HepG2 (cell line): ENCODE data around the gene PFN1. TPM values are rescaled to one million over a fixed set of nuclear protein-coding genes. Genes with fewer than 3 reads are reported as not detected.

ENCODE experiments used
- CHD4 ChIP-seq: fragments of 200-600 bp; sonication (generic); IDR thresholded peaks from 2 replicates; pipeline ENCODE4 v1.7.0; 2017; ENCODE audit warnings: mild to moderate bottlenecking, low read length, borderline replicate concordance
- DNMT3B ChIP-seq: conservative IDR thresholded peaks from 2 replicates; pipeline ENCODE4 v1.6.1; 2016; ENCODE audit warnings: missing biosample characterization, control low read depth
- FOSL1 ChIP-seq: sonication (generic); formaldehyde crosslinking; IDR thresholded peaks from 2 replicates; pipeline ENCODE4 v1.9.0; 2021; ENCODE audit warnings: missing genetic modification reagents, borderline replicate concordance
- FOSL2 ChIP-seq: sonication (generic); formaldehyde crosslinking; IDR thresholded peaks from 2 replicates; pipeline ENCODE4 v1.4.0; 2020; ENCODE audit warnings: missing genetic modification reagents
- MAFG ChIP-seq: sonication (generic); formaldehyde crosslinking; IDR thresholded peaks from 2 replicates; pipeline ENCODE4 v1.5.1; 2020; ENCODE audit warnings: mild to moderate bottlenecking, missing genetic modification reagents
- NCOA2 ChIP-seq: sonication (generic); formaldehyde crosslinking; IDR thresholded peaks from 2 replicates; pipeline ENCODE4 v1.8.0; 2022; ENCODE audit warnings: inconsistent platforms
- NCOR1 ChIP-seq: fragments of 200-600 bp; sonication (generic); IDR thresholded peaks from 2 replicates; pipeline ENCODE4 v1.7.0; 2017; ENCODE audit warnings: antibody characterized with exemption, low read length, borderline replicate concordance
- NR2F6 ChIP-seq, 2 experiments: IDR thresholded peaks; 2 replicates each; pipeline ENCODE4 v1.6.1; 2016; ENCODE audit warnings: antibody characterized with exemption in 1 of 2, mild to moderate bottlenecking in 1 of 2
- SALL2 ChIP-seq: sonication (generic); formaldehyde crosslinking; IDR thresholded peaks from 2 replicates; pipeline ENCODE4 v1.8.1; 2023; ENCODE audit warnings: mild to moderate bottlenecking, missing genetic modification reagents, inconsistent platforms
- SIN3A ChIP-seq: IDR thresholded peaks from 2 replicates; pipeline ENCODE4 v1.6.1; 2011; ENCODE audit warnings: low read depth, mild to moderate bottlenecking, control low read depth, low read length, borderline replicate concordance
- SNRNP70 ChIP-seq: fragments of 200-400 bp; formaldehyde crosslinking; IDR thresholded peaks from 2 replicates; pipeline ENCODE4 v1.6.1; 2017; ENCODE audit warnings: mild to moderate bottlenecking, low read depth, low read length, moderate library complexity
- ZFP82 ChIP-seq: sonication (generic); formaldehyde crosslinking; IDR thresholded peaks from 2 replicates; pipeline ENCODE4 v1.5.1; 2020; ENCODE audit warnings: mild to moderate bottlenecking, missing genetic modification reagents, borderline replicate concordance
- ZNF224 ChIP-seq: sonication (generic); formaldehyde crosslinking; IDR thresholded peaks from 2 replicates; pipeline ENCODE4 v1.5.0; 2020; ENCODE audit warnings: mild to moderate bottlenecking, missing genetic modification reagents
- ZNF451 ChIP-seq: sonication (generic); formaldehyde crosslinking; IDR thresholded peaks from 2 replicates; pipeline ENCODE4 v1.5.0; 2020; ENCODE audit warnings: mild to moderate bottlenecking, missing genetic modification reagents
- ZNF460 ChIP-seq: sonication (generic); formaldehyde crosslinking; IDR thresholded peaks from 2 replicates; pipeline ENCODE4 v1.5.1; 2020; ENCODE audit warnings: missing genetic modification reagents, mild to moderate bottlenecking, borderline replicate concordance
- ZNF75D ChIP-seq: sonication (generic); formaldehyde crosslinking; IDR thresholded peaks from 2 replicates; pipeline ENCODE4 v1.8.1; 2023; ENCODE audit warnings: missing genetic modification reagents, mild to moderate bottlenecking, borderline replicate concordance
- polyA plus RNA-seq, 8 experiments: library from polyadenylated mRNA; depleted of rRNA in 3 of 8; stranded (reverse) in 7 of 8; unstranded in 1 of 8; fragments of >200 nt; fragmentation: Illumina TruSeq in 4 of 8; extraction: Trizol in 4 of 8; gene quantifications; 2 replicates each; pipeline versions ENCODE4 v1.2.1 to v1.2.3, GENCODE V29; 2011 to 2016; ENCODE audit warnings: low read depth in 4 of 8, missing spikeins in 1 of 8, mixed read lengths in 1 of 8; ENCODE audit not compliant: insufficient read depth in 1 of 8
- total RNA-seq, 5 experiments: library from RNA; depleted of rRNA; stranded (reverse); fragments of >200 nt; fragmentation: Illumina TruSeq; extraction: Trizol; gene quantifications; 2 replicates each; pipeline ENCODE4 v1.2.3, GENCODE V29; 2016; ENCODE audit warnings: low read depth in 1 of 5
- TF ChIP-seq, protein P1 (sequence below): sonication (generic); formaldehyde crosslinking; IDR thresholded peaks from 2 replicates; pipeline ENCODE4 v1.5.0; 2020; ENCODE audit warnings: mild to moderate bottlenecking, missing genetic modification reagents, moderate library complexity
- TF ChIP-seq, protein P2 (sequence below), 2 experiments: sonication (generic) in 1 of 2; formaldehyde crosslinking in 1 of 2; IDR thresholded peaks; 2 replicates each; pipeline versions ENCODE4 v1.4.0 to v1.6.1; 2016 to 2020; ENCODE audit warnings: borderline replicate concordance in 1 of 2, low read depth in 1 of 2, mild to moderate bottlenecking in 1 of 2, missing genetic modification reagents in 1 of 2
- TF ChIP-seq, protein P3 (sequence below): sonication (generic); formaldehyde crosslinking; conservative IDR thresholded peaks from 2 replicates; pipeline ENCODE4 v1.4.0; 2020; ENCODE audit warnings: missing genetic modification reagents

PFN1 gene
- total and polyA plus RNA-seq, 2 of the 13 experiments (the other 11 are each of a cell fraction or from before 2014, with no cell fraction given) = 494 to 613 TPM

DNA sequence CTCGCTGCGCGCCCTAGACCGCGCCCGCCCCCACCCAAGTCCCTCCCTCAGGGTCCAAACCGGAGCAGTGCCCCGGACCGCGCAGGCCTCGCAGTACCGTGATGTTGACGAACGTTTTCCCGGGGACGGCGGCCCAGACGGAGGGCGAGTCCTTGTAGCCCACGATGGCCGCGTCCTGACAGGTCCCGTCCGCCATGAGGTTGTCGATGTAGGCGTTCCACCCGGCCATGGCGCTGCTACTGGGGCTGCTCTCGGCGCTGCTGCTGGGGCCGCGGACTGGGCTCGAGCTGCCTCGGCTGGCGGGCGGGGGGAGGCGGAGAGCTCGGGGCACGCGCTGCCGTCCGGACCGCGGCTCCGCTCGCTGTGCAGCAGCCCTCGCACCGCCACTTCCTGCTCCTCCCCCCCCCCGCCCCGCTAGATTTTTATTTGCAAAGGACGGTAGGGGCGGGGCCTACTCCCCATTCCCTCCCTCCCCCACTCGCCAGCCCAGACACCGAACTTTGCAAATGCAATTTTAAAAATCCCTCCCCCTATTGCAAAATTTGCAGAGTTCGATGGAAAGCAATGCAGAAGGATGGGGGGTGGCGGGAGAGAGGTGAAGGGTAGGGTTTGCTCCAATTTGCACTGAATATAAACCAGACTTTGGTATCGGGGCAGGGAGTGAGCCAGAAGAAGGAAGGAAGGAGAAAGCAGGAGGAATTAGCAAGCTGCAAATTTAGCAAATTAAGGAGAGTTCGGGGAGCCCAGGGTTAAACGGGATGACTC, at the start of gene PFN1 (continued):
- TF ChIP-seq, protein P1, sequence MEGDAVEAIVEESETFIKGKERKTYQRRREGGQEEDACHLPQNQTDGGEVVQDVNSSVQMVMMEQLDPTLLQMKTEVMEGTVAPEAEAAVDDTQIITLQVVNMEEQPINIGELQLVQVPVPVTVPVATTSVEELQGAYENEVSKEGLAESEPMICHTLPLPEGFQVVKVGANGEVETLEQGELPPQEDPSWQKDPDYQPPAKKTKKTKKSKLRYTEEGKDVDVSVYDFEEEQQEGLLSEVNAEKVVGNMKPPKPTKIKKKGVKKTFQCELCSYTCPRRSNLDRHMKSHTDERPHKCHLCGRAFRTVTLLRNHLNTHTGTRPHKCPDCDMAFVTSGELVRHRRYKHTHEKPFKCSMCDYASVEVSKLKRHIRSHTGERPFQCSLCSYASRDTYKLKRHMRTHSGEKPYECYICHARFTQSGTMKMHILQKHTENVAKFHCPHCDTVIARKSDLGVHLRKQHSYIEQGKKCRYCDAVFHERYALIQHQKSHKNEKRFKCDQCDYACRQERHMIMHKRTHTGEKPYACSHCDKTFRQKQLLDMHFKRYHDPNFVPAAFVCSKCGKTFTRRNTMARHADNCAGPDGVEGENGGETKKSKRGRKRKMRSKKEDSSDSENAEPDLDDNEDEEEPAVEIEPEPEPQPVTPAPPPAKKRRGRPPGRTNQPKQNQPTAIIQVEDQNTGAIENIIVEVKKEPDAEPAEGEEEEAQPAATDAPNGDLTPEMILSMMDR = no peak
- TF ChIP-seq NCOA2 (no peak), SALL2 (peak; percentile 74), NCOR1 (peak; percentile 83; the same call in 1 of the 2 replicates), ZNF224 (CRISPR knock-in tag) (0 out of 2 replicates have a peak, but pooled peaks have one; percentile 57), DNMT3B (no peak), MAFG (CRISPR knock-in tag) (no peak), CHD4 (peak; percentile 56; the same call in 1 of the 2 replicates), SIN3A (no peak), NR2F6 (IDR thresholded peaks at IDR 0.05) (peak; percentile 42; the same call in 1 of the 2 replicates), NR2F6 (CRISPR knock-in tag; IDR thresholded peaks at IDR 0.05) (no peak; the same call in 1 of the 2 replicates), ZNF75D (CRISPR knock-in tag) (no peak), ZNF460 (CRISPR knock-in tag) (no peak; the same call in 1 of the 2 replicates), ZNF451 (CRISPR knock-in tag) (no peak), FOSL1 (CRISPR knock-in tag) (no peak), ZFP82 (no peak), SNRNP70 (no peak), FOSL2 (no peak)
- TF ChIP-seq, protein P2, sequence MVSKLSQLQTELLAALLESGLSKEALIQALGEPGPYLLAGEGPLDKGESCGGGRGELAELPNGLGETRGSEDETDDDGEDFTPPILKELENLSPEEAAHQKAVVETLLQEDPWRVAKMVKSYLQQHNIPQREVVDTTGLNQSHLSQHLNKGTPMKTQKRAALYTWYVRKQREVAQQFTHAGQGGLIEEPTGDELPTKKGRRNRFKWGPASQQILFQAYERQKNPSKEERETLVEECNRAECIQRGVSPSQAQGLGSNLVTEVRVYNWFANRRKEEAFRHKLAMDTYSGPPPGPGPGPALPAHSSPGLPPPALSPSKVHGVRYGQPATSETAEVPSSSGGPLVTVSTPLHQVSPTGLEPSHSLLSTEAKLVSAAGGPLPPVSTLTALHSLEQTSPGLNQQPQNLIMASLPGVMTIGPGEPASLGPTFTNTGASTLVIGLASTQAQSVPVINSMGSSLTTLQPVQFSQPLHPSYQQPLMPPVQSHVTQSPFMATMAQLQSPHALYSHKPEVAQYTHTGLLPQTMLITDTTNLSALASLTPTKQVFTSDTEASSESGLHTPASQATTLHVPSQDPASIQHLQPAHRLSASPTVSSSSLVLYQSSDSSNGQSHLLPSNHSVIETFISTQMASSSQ (IDR thresholded peaks at IDR 0.05; ENCODE audit: low read depth) = 0 out of 2 replicates have a peak, but pooled peaks have one; percentile 13
- TF ChIP-seq, protein P2 (CRISPR knock-in tag; IDR thresholded peaks at IDR 0.05; ENCODE audit: borderline replicate concordance) = peak; percentile 55
- TF ChIP-seq, protein P3, sequence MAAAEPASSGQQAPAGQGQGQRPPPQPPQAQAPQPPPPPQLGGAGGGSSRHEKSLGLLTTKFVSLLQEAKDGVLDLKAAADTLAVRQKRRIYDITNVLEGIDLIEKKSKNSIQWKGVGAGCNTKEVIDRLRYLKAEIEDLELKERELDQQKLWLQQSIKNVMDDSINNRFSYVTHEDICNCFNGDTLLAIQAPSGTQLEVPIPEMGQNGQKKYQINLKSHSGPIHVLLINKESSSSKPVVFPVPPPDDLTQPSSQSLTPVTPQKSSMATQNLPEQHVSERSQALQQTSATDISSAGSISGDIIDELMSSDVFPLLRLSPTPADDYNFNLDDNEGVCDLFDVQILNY = no peak
